Spleen (tissue), 7 donors: ENCODE results near the gene PHF21A.

Experiments
- POLR2A ChIP-seq, 3 donors: fragments of 450-650 bp; IDR thresholded peaks; one replicate each; pipeline ENCODE4 v1.5.1; 2017; ENCODE audit warnings: antibody characterized with exemption in 3 of 3, mild to moderate bottlenecking in 1 of 3
- POLR2AphosphoS5 ChIP-seq, 3 donors: sonication (generic); formaldehyde crosslinking; IDR thresholded peaks; one replicate each; pipeline ENCODE4 v1.5.1; 2017; ENCODE audit warnings: antibody characterized with exemption in 3 of 3
- TF ChIP-seq, protein P1 (sequence below), 11 experiments: fragments of 200-600 bp in 7 of 11; fragments of 450-650 bp in 4 of 11; sonication (generic) in 4 of 11; IDR thresholded peaks in 8 of 11; conservative IDR thresholded peaks in 3 of 11; 1 replicate in 7 of 11; 2 replicates in 4 of 11; pipeline versions ENCODE4 v1.4.0 to v1.8.0; 2016 to 2021; ENCODE audit warnings: antibody characterized with exemption in 11 of 11, inconsistent platforms in 4 of 11, mild to moderate bottlenecking in 1 of 11
- donor health status: DM: no; HTN: no; CAD: no; lungs with moderate emphysema.
- donor health status: DM: no; HTN: no; CAD: no.
- donor health status: DM: no; HTN: no; CAD: no.

DNA sequence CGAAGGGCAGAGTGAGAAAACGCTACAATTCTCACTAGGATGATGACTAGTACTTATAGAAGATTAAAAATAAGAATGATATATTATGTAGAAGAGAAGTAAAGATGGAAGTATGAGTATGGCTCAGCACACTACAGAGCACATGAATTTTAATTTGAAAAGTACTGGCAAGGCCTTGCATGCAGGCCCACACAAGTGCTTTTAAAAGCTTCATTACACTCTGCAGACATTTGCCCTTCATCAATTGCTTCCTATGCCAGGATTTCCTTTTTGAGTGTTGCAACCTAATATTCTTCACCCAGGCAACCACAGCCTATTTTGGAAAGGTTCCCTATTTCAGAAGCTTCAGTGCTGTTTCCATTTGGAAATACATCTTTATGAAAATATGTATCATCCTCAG lies 117.7 kb downstream of the PHF21A start:
- TF ChIP-seq, protein P1, sequence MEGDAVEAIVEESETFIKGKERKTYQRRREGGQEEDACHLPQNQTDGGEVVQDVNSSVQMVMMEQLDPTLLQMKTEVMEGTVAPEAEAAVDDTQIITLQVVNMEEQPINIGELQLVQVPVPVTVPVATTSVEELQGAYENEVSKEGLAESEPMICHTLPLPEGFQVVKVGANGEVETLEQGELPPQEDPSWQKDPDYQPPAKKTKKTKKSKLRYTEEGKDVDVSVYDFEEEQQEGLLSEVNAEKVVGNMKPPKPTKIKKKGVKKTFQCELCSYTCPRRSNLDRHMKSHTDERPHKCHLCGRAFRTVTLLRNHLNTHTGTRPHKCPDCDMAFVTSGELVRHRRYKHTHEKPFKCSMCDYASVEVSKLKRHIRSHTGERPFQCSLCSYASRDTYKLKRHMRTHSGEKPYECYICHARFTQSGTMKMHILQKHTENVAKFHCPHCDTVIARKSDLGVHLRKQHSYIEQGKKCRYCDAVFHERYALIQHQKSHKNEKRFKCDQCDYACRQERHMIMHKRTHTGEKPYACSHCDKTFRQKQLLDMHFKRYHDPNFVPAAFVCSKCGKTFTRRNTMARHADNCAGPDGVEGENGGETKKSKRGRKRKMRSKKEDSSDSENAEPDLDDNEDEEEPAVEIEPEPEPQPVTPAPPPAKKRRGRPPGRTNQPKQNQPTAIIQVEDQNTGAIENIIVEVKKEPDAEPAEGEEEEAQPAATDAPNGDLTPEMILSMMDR (IDR thresholded peaks at IDR 0.05 in 8 of 11, conservative IDR thresholded peaks at IDR 0.05 in 3 of 11), result no peak
- no peak for TF ChIP-seq POLR2A (IDR thresholded peaks at IDR 0.05)
- TF ChIP-seq POLR2AphosphoS5 (IDR thresholded peaks at IDR 0.05), result no peak
